Activated CD8-positive, alpha-beta memory T cell treated with anti-CD3 and anti-CD28 coated beads, Interleukin-2, amount 50 U/mL, for 1 hour (primary cell): ENCODE results near the gene LCLAT1.

Source experiments
- DNase-seq: peaks from one replicate; pipeline ENCODE4 v3.0.0-alpha.2; 2020; ENCODE audit errors: extremely low read depth

Gene LCLAT1

DNA sequence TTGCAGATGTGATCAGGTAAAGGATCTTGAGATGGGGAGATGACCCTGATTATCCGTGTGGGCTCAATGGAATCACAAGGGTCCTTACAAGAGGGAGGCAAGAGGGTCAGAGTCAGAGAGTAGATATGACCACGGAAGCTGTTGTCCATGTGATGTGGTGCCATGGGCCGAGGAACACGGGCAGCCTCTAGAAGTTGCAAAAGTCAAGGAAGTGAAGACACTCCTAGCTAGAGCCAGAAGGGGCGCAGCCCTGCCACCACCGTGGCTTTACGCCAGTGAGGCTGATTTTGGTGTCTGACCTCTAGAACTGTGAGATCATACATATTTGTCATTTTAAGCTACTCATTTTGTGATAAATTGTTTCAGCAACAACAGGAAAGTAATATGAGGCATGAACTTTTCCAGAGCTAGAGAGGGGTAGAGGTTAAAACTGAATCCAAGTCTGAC lies 245.8 kb downstream of the LCLAT1 start:
- no peak for DNase-seq
